ENCODE measurements around the gene FGD3. TPM values are rescaled to one million over a fixed set of nuclear protein-coding genes. Genes with fewer than 3 reads are reported as not detected.

Gene FGD3
- polyA plus RNA-seq, 3 donors, result 5.0 to 7.7 (median 7.0) TPM

DNA sequence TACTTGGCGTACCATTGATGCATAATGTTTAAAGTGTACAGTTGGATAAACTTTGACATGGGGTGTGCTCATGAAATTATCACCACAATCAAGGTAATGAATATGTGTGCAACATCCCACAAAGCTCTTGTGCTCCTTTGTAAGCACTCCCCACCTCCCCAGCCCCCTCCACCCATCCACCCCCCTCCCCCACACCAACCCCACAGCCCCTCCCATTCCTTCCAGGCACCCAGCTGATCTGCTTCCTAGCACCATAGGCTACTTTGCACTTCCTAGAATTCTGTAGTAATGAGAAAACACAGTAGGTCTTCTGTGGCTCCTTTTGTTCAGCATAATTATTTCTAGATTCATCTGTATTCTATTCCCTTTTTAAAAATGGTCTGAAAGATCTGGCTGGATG lies 24.5 kb downstream of the FGD3 start:
- WGBS, 3 donors, result 88 to 96% (median 95%) methylated on average over 1 of the region's 1 CpG
- no peak overlapping the region for H3K27ac ChIP-seq (ENCODE audit: low read depth, low read length)

DNA sequence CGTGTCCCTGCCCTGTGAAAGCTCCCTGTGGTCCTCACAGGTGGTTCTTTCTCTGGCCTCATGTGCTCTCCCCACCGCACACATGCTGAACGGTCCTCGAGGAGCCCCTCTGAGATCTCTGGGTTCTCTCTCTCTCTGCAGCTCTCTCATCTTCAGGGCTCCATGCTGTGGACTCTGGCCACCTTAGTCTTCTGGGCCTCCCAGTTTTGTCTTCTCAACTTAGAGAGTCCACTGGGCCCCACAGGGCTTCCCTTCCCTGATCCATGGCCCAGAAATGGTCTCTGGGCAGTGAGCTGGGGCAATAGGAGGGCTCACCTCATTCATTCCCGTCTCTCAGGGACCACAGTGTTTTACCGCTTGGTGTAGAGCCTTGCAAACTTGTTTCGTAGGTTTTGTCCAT lies 26.4 kb downstream of the FGD3 start:
- no peak overlapping the region for H3K27ac ChIP-seq (ENCODE audit: low read depth, low read length)
- WGBS, 3 donors, result 79 to 94% (median 90%) methylated on average over 7 of the region's 7 CpGs

DNA sequence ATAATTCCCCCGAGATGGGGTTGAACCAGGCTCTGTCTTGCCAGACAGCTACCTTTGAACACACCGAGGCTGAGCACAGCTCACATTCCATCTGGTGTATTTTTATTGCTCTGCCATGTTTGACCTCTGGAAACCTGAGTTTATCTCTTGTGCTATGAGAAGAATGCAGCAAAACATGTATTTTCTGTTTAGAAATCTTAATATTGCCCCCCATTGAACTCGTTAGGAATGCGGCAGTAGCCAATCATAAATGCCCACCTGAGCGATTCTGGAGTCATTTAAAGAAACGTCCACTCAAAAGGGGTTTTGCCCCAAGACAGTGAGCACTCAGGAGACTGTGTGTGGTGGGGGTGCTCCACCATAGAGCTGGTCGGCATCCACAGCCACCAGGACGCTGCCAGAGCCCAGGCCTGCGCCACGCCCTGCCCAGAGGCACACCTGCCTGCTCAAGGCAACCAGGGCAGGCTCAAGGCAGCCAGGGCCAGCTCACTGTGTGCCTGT lies 26.9 kb downstream of the FGD3 start:
- no peak overlapping the region for H3K27ac ChIP-seq (ENCODE audit: low read depth, low read length)
- WGBS, 3 donors, result 48 to 77% (median 73%) methylated on average over 10 of the region's 10 CpGs

DNA sequence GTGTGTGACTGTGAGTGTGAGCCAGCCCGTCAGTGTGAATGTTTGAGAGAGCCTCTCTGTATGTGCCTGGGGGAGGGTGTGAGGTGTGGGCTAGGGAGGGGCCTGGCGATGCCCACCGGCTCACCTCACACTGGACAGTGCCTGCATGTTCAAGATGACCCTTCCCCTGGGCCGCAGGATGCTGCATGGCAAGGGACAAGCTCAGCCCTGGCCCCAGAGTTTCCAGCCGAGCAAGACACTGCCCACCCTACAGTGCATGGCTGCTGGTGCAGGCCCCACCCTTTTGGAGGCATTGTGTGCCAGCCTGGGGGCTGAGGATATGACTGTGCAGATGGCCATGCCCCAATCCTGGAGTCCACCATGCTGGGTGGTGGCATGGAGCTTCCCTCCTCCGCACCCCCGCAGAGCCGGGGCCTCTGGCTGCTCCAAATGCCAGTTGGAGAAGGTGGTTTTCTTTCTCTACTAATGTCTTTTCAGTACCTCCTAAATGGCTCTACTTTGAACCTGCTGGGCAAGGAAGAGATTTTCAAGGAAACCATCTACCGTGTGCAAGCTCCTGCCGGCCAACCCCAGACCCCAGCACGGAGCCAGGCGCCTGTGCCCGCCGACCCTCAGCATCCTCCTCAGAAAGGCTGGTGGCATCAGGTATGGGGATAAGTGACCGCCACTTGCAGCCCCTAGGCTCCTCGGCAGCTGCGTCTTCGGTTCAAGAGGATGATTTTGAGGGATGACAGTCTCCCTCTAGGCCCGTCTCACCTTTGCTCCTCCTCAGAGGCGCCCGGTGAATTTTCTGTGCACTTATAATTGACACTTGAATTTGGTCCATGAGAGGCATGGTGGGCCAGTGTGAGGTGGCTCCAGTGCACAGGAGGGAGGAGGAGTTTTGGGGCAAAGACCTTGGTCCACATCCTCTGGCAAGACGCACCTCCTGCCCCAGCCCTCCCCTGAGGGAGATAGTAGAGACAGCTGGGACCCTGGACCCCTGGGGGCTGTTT lies 27.7 kb downstream of the FGD3 start:
- WGBS, 3 donors, result 84 to 95% (median 89%) methylated on average over 22 of the region's 22 CpGs
- H3K27ac ChIP-seq (ENCODE audit: low read depth, low read length), result no peak overlapping the region

DNA sequence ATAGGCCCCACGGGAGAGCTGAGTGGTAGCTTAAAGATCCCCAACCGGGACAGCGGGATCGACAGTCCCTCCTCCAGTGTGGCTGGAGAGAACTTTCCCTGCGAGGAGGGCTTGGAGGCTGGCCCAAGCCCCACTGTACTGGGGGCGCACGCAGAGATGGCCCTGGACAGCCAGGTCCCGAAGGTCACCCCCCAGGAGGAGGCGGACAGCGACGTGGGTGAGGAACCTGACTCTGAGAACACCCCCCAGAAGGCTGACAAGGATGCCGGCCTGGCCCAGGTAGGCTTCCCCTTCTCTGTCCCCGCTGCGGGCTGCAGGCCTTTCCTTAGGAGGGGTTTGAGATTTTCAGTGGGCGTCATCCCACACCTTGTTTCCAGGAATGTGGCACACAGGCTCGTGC lies 29.1 kb downstream of the FGD3 start:
- WGBS, 3 donors, result 84 to 92% (median 90%) methylated on average over 16 of the region's 16 CpGs
- H3K27ac ChIP-seq (ENCODE audit: low read depth, low read length), result no peak overlapping the region

DNA sequence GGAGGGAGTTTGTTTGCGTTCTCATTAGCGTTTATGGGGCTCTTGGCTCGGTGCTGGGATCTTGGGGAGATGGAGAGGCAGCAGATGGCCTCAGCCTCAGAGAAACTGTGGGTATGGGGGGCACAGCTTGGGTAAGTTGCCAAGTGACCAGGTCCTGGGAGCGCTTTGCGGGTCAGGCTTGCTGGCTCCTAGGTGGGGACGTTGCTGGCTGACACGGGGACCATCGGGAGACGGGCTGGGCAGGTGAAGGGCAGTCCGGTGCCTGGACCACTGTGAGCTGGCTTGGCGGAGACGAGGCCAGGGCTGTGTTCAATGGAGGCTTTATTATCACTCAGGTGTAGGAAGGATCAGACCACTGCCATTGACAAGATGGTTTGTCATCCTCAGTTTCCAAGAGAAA lies 30.0 kb downstream of the FGD3 start:
- 84 to 95% (median 92%) methylated on average over 12 of the region's 12 CpGs for WGBS, 3 donors
- H3K27ac ChIP-seq (ENCODE audit: low read depth, low read length), result no peak overlapping the region

DNA sequence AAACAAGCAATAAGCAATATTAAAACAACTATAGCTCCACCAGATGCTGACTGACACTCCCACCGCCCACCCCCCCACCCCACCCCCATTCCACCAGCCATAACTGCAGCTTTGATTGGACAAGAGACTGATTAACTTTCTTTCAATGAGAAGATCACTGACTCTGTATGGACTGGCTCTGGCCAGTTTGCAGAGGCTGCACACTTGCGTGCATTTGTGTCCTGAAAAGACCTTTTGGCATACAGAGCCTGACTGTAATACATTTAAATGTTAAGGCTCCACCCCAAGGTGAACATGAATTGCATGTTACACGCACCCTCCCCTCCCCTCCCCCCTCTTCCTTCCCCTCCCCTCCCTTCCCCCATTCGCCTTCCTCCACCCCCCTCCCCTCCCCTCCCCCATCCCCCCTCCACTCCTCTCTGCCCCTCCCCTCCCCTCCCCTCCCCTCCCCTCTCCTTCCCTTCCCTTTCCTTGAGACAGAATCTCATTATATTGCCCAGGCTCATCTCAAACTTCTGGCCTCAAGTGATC lies 31.1 kb downstream of the FGD3 start:
- WGBS, 3 donors, result 28 to 40% (median 33%) methylated on average over 3 to 4 of the region's 4 CpGs

DNA sequence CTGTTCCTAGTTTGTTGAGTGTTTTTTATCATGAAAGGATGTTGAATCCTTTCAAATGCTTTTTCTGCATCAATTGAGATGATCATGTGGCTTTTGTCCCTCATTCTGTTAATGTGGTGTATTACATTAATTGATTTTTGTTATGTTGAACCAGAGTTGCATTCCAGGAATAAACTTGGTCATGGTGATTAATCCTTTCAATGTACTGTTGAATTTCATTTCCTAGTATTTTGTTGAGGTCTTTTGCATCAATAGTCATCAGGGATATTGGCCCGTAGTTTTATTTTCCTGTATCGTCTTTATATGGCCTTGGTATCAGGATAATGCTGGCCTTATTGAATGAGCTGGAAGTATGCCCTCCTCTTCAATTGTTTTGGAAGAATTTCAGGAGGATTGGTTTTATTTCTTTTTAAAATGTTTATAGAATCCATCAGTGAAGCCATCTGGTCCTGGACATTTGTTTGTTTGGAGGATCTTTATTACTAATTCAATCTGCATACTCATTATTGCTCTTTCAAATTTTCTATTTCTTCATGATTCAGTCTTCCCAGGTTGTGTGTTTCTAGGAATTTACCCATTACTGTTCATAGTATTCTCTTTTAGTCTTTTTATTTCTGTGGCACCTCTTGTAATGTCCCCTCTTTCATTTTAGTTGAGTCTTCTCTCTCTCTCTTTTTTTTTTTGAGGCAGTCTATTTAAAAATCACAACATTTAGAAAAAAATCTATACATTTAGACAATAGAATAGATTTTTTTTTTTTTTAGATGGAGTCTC lies 32.1 kb downstream of the FGD3 start:
- no peak overlapping the region for H3K27ac ChIP-seq (ENCODE audit: low read depth, low read length)
- WGBS, 3 donors, result 73 to 79% (median 76%) methylated on average over 2 of the region's 2 CpGs

More for the DNA sequence above, 31.1 kb downstream of the FGD3 start:
- H3K27ac ChIP-seq (ENCODE audit: low read depth, low read length), result no peak overlapping the region

DNA sequence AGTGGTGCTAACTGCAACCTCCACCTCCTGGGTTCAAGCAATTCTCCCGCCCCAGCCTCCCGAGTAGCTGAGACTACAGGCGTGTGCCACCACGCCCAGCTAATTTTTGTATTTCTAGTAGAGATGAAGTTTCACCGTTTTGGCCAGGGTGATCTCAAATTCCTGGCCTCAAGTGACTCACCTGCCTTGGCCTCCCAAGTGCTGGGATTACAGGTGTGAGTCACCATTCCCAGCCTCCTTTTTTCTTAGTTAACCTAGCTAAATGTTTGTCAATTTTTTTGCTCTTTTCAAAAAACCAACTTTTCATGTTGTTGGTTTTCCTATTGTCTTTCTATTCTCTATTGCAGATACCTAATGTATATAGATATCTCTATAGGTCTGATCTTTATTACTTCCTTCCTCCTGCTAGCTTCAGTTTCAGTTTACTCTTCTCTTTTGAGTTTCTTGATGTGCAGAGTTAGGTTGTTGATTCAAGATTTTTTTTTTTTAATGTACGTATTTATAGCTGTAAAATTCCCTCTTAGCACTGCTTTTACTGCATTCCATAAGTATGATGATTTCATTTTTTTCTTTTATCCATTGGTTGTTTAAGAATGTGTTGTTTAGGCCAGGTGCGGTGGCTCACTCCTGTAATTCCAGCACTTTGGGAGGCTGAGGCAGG lies 32.9 kb downstream of the FGD3 start:
- WGBS, 3 donors, result 84 to 92% (median 88%) methylated on average over 7 of the region's 7 CpGs

DNA sequence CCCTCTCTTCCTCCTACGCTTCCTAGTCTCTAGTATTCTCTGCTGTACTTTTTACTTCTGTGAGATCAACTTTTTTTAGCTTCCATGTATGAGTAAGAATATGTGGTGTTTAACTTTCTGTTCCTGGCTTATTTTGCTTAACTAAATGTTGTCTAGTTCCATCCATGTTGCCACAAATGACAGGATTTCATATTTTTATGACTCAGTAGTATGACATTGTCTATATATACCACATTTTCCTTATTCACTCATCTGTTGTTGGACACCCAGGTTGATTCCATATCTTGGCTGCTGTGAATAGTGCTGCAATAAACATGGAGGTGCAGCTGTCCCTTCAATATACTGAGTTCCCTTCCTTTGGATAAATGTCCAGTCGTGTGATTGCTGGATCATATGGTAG lies 34.8 kb downstream of the FGD3 start:
- no peak overlapping the region for H3K27ac ChIP-seq (ENCODE audit: low read depth, low read length)
- 89 to 93% (median 92%) methylated on average over 2 of the region's 2 CpGs for WGBS, 3 donors

More for the DNA sequence above, 32.9 kb downstream of the FGD3 start:
- H3K27ac ChIP-seq (ENCODE audit: low read depth, low read length), result no peak overlapping the region

DNA sequence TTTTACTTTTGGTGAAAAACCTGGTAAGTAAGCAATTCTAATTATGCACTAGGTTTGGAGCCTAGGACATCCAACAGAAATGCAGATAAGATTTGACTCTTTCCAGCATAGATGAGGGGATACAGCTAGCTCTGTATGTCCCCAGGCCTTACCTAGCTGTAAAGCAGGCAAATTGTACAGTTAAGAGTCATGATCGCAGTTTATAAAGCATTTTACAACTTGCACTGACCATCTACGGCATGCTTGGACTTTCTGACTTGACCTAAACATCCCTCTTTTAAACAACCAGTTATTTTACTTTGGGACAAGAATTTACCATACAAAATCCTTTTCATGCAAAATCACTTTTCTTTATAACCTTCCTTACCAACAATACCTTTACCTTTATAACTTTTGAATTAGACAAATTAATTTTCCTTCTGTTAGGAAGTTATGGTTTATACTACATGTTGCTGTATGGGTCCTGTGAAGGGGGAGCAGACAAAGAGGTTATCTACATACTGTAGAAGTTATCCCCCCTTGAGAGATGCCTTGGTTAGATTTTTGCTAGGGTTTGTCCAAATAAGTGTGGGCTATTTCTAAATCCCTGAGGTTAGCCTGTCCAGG lies 36.8 kb downstream of the FGD3 start:
- no peak overlapping the region for H3K27ac ChIP-seq (ENCODE audit: low read depth, low read length)
- WGBS, 3 donors, result 55 to 98% (median 59%) methylated on average over 2 of the region's 2 CpGs

DNA sequence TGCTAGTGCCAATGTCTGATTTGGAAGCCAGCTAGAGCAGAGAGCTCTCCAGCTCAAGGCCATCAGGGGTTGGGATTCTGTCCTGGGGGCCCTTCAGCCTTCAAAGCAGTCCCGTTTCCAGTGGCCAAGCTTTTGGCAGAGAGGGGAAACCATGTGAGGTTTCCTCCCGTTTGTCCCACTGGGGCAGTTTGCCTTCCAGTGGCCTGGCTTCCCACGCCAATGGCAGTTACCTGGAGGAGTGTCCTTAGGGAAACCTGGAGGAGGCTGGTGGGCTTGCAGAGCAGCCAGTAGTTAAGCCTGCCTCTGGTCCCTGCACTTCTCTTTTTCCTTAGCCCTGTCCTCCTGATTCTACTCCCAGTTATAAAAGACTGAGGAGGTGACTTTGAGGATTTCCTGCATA lies 37.7 kb downstream of the FGD3 start:
- WGBS, 3 donors, result 84 to 91% (median 91%) methylated on average over 3 of the region's 3 CpGs
- H3K27ac ChIP-seq (ENCODE audit: low read depth, low read length), result no peak overlapping the region

DNA sequence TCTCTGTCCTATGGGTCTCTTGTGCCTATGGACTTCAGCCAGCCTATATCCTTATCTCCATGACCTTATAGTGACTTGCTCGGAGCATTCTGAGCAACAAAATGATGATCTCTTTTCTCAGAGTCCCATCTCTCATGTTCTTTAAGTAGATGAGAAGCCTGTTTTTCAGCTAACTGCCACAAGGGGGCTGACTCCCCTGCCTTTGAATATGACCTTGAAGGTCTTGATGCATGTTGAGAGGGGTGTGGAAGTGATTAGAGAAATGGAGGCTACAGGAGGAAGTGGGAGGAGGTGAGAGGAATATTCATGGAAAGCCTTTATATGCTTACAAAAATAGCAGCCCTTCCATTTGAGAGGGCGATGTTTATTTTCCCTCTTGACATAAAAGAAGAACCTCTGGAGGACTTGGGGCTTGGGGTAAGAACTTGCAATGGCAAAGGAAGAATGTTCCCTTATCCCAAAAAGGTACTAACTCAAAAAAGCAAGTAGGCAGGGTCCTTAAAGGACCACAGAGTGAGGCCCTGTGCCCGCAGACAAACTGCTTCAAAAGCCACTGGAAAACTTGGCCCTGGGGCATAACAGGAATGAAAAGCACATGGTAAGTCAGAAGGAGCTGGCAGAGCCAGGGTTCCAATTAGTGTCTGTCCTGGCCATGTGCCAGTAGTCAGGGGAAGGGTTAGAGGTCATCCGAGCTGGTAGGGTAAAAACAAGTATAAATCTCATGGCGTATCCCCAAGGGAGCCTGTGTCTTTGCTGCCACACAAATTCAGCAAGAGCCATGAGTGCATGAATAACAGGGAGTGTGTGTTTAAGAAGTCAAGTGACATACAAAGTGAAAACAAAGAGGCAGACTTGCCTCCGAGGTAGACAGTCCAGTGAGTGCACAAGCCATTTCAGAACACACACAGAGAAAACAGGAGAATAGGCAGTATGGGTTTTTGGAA lies 39.1 kb downstream of the FGD3 start:
- 79 to 86% (median 83%) methylated on average over 6 of the region's 6 CpGs for WGBS, 3 donors
- H3K27ac ChIP-seq (ENCODE audit: low read depth, low read length), result no peak overlapping the region

DNA sequence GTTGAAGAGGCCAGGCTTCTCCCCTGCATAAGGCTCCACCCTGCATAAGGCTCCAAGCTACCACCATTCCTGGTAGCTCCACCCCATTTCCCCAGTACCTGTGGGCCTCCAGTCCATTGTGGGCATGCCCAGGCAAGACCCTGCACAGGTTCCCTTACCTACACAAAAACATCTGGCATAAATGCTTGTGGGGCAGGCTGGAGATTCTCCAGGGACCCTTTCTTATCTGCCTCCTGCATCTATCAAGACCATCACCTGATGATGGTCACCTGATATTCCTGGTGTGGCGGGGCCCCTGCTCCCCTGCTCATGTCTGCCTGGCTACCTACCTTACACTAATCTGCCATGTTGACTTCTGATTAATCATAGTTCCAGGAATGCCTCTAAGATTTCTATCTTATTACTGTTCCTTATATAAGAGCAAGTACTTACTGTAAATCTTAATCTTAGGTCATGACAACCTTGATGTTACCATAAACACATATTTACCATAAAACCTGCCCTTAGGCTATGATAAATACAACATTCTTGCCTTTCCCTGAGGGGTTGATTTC lies 41.0 kb downstream of the FGD3 start:
- WGBS, 3 donors, result 84 to 96% (median 91%) methylated on average over 1 of the region's 1 CpG
- H3K27ac ChIP-seq (ENCODE audit: low read depth, low read length), result no peak overlapping the region

DNA sequence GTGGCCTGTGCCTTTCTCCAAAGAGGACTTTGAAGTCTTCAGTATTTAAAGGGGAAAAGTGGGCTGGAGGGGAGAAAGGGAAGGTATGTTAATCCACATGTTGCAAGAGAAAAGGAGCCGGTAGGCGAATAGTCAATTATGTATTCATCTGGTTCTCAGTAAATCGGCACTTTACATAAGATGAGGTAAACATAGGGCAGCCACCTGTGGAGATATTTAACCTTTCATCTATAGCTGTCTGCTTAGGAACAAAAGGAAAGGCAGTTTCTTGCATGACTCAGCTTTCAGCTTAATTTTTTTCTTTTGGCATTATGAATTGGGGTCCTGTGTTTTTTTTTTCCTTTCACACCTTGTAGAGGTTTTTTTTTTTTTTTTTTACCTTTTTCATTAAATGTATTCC lies 42.2 kb downstream of the FGD3 start:
- no peak overlapping the region for H3K27ac ChIP-seq (ENCODE audit: low read depth, low read length)
- 36 to 55% (median 49%) methylated on average over 3 of the region's 3 CpGs for WGBS, 3 donors

DNA sequence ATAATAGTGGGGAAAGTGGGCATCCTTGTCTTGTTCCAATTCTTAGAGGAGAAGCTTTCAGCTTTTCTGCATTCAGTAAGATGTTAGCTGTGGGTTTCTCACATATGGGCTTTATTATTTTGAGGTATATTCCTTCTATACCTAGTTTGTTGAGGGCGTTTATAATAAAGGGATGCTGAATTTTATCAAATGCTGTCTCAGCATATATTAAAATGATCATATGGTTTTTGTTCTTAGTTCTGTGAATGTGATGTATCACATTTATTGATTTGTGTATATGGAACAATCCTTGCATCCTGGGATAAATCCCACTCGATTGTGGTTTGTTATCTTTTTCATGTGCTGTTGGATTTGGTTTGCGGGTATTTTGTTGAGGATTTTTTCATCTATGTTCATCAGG lies 43.1 kb downstream of the FGD3 start:
- WGBS, 3 donors, result 87 to 93% (median 92%) methylated on average over 3 of the region's 3 CpGs
- H3K27ac ChIP-seq (ENCODE audit: low read depth, low read length), result no peak overlapping the region

DNA sequence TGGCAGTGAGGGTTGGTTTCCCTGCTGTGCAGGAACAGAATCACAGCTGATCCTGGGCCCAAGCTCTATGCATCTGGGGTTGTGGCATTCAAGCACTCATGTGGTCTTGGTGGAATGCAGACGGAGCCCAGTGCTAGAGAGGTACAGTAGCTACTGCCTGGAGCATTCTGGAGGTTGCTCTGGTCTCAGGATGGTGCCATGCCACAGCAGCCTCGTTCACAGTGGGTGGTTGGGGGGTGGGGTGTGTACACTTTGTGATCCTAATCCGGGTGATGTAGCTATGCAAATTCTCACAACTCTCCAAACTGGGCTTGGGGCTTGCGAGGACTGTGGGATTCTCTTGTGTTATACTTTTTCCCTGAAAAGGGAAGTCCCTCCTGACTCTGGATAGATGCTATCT lies 45.2 kb downstream of the FGD3 start:
- H3K27ac ChIP-seq (ENCODE audit: low read depth, low read length), result no peak overlapping the region
- 76 to 82% (median 79%) methylated on average over 4 of the region's 4 CpGs for WGBS, 3 donors

All from adipose tissue (tissue), 3 donors.